ENCODE data around the gene RERE.

RERE gene

DNA sequence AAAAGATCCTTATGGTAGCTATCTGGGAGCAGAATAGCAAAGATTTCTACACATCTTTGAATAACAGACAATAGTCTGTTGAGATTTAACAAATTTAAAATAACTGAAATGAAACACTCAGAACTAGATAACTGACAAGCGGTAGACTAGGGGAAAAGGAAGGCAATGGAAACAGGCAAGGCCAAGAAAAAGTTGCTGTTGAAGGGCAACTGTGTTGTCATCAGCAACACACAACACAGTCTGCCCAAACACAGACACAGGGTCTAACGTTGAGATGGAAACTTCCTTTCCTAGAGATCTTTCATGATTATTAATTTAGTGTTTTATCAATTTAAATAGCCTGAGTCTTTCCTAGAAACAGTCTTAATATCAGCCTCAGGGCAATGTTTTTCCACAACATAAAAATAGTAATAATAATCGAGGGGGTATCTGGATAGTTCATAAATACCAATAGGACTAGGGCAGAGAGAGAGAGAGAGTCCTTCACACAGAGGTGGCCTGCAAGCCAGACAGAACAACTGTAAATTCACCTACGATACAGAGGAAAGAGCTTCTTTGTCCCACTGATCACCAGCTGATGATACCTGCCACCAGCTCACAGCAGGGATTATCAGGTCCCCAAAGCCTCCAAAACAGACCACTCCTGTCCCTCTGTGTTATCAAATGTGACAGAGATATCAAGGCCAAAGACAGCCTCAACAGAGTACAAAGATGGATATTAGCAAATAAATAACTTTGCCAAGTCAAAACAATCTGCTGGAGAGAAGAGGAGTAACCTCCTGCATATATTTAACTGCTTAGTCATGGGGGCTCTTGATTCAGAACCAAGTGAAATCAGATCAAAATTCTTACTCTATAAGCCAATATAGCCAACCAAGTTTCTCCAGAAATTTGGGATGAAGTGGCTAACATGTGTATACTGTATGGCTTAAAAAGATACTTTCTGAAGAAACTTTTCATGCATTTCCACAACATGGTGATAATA, 254.3 kb downstream of the RERE start:
- in situ Hi-C loops (cut with MboI; ENCODE audit: low sequenced_read_pairs): loop anchor here (10.0 to 25.0 kb wide), 3 partner anchors 174 to 424 kb away; no protein-coding TSS in a partner anchor

GRCh38 chr1:8562222-8562621, 255.2 kb downstream of the RERE start:
- in situ Hi-C loops (cut with MboI; ENCODE audit: low sequenced_read_pairs): loop anchor here (10.0 to 25.0 kb wide), 3 partner anchors 175 to 425 kb away; no protein-coding TSS in a partner anchor

DNA sequence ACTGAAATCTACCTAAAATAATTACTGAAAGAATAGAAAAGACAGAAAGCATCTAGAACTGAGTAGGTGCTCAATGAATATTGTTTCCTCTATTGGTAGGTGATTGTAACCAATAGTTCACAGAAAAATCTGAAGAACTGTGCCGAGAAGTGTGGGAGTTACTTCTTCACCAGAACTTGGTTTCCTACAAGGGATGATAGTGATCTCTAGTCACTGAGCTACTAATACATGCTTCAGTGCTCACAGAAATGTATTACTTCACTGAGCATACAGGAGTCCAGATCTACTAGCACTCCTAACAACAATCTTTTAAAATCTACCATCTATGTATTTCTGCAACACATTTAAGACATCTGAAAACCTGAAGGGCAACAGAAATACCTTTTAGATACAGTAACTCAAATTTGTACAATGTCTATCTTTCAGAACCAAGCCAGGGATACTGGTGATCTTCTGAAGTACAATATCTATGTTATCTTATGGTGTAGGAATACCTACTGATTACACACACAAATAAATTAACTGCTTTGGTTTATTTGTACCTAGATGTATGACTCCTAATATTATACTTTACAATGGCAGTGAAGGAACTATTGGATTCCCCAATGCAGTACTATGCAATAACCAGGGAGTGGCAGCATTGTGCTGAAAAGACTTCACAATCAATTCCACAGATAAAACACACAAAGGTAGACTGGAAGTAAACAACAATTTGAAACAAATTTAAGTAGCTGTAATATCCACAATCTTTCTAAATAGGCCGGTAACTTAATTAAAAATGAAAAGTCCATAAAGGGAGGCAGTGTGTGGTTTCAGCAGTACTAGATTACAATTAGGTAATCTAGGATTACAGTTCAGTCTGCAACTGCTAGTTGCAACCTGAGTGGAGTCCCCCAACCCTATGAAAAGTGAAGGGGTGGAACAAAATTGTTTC, 256.6 kb downstream of the RERE start:
- in situ Hi-C loops (cut with MboI; ENCODE audit: low sequenced_read_pairs): loop anchor here (10.0 to 25.0 kb wide), 3 partner anchors 176 to 426 kb away; no protein-coding TSS in a partner anchor

DNA sequence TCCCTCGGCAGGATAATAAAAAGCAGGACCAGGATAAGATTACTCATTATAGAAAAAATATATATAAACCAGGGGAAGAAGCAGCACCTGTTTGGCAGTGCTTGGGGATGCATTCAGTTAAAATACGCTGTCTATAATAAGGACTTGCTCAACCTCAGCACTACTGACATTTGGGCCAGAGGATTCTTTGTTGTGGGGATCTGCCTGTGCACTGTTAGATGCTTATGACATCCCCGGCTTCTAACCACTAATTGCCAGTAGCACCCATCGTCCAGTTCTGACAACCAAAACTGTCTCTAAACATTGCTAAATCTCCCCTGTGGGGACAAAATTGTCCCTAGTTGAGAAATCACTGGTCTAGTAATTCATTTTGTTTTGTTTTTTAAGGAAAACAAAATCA, 257.4 kb downstream of the RERE start:
- in situ Hi-C loops (cut with MboI; ENCODE audit: low sequenced_read_pairs): loop anchor here (10.0 to 25.0 kb wide), 3 partner anchors 177 to 427 kb away; no protein-coding TSS in a partner anchor

DNA sequence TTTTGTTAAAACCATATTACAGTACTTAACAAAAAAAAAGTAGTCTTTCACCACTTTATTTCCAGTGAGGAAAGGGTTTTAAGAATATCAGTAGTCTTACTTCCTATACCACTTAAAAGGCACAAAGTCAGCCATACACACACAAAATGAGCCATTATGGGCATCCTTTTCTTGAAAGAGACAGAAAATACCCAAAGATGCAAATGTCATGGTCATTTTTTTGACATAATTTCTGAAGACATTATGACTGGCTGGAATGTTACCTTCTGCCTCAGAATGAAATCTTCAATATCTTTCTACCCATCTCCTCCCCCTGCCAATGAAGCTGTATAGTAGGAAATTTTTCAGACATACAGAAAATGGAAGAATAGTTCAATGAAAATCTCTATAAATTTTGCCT, 261.9 kb downstream of the RERE start:
- in situ Hi-C loops (cut with MboI; ENCODE audit: low sequenced_read_pairs): loop anchor here (25.0 kb wide), 2 partner anchors 182 to 432 kb away; no protein-coding TSS in a partner anchor

DNA sequence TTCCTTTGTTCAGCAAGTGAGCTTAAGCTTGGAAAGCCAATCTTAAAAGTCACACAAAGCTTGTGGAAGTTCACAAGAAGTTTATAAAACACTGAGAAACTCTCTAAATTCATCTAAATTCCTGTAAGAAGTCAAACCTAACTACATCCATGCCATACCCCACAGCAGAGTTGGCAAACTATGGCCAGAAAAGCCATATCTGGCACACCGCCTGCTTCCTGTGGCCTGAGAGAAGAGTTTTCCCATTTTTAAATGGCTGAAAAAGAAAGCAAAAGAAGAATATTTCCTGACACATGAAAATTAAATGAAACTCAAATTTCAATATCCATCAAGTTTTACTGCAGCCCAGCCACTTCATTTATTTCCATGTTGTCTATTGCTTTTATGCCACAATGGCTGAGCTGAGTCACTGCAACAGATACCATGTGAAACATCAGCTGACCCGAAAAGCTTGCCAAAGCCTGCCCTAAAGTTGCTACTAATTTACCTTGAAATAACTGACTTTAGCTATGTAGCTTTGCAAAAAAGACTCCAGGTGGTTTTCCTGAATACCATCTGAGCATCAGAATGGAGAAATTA, 262.4 kb downstream of the RERE start:
- in situ Hi-C loops (cut with MboI; ENCODE audit: low sequenced_read_pairs): loop anchor here (25.0 kb wide), 2 partner anchors 182 to 432 kb away; no protein-coding TSS in a partner anchor

GRCh38 chr1:8552820-8553397, 264.5 kb downstream of the RERE start:
- in situ Hi-C loops (cut with MboI; ENCODE audit: low sequenced_read_pairs): loop anchor here (25.0 kb wide), 2 partner anchors 184 to 434 kb away; no protein-coding TSS in a partner anchor

- in situ Hi-C loops (cut with MboI; ENCODE audit: low sequenced_read_pairs): loop anchor here (25.0 kb wide), 2 partner anchors 185 to 435 kb away; no protein-coding TSS in a partner anchor
Observed at GRCh38 chr1:8551613-8552489, 265.6 kb downstream of the RERE start.

DNA sequence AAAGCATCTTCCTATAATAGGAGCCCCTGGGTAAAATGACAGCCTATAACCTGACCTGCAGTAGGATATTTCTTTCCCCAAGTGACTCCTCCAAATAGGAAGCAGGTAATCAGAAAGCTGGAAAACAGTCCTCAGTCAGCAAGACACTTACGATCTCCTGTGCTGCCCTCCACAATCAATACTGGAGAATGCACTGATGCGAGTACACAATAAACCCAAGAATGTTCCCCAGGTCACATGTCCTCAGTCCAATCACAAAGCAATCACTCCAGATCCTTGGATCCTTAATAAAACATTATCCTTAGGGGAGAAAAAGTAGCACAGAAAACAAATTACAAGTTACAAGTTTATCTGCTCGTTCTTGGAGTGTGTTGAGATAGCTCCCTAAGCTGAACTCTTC, 266.4 kb downstream of the RERE start:
- in situ Hi-C loops (cut with MboI; ENCODE audit: low sequenced_read_pairs): loop anchor here (25.0 kb wide), 2 partner anchors 186 to 436 kb away; no protein-coding TSS in a partner anchor

- in situ Hi-C loops (cut with MboI; ENCODE audit: low sequenced_read_pairs): no loop called here
Observed at GRCh38 chr1:8547791-8548190, 269.6 kb downstream of the RERE start.

- in situ Hi-C loops (cut with MboI; ENCODE audit: low sequenced_read_pairs): no loop called here
Observed at GRCh38 chr1:8545078-8545477, 272.4 kb downstream of the RERE start.

DNA sequence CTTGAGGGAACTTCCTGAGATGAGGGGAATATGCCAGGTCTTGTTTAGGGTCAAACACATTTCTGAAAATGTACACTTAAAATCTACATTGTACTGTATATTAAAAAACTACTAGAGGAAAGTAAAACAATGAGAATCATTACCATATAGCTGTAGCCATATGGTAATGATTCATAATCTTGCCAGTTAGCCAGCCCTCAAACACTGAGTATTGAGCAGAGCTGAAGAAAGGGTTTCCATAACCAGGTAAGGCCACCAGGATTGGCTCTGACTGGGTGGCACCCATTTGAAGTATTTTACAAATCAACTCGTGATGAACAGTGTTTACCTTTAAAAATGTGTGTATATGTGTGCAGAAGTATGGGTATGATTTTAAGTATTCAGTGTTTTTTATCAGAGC, 272.8 kb downstream of the RERE start:
- in situ Hi-C loops (cut with MboI; ENCODE audit: low sequenced_read_pairs): no loop called here

GRCh38 chr1:8543965-8544364, 273.5 kb downstream of the RERE start:
- in situ Hi-C loops (cut with MboI; ENCODE audit: low sequenced_read_pairs): no loop called here

GRCh38 chr1:8541961-8542521, 275.4 kb downstream of the RERE start:
- in situ Hi-C loops (cut with MboI; ENCODE audit: low sequenced_read_pairs): no loop called here

DNA sequence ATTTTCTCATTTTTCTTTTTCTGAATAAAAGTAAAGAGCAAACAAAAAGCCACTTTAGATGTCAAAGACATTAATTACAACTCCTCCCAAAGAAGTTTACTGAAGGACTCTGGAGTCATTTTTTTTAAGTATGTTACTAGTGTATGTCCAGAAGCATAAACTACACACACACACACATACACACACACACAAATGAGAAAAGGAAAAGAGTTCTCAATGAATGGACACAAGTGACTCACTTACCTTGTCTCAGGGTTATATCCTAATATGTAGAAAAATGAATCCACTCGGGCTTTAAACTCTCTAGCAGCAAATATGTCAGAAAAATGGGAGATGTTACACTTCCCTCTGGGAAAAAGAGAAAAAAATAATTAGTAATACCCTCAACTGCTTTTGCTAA, 276.5 kb downstream of the RERE start:
- in situ Hi-C loops (cut with MboI; ENCODE audit: low sequenced_read_pairs): no loop called here

GRCh38 chr1:8540261-8540941, 277.0 kb downstream of the RERE start:
- in situ Hi-C loops (cut with MboI; ENCODE audit: low sequenced_read_pairs): no loop called here

GRCh38 chr1:8539683-8540082, 277.8 kb downstream of the RERE start:
- in situ Hi-C loops (cut with MboI; ENCODE audit: low sequenced_read_pairs): no loop called here

DNA sequence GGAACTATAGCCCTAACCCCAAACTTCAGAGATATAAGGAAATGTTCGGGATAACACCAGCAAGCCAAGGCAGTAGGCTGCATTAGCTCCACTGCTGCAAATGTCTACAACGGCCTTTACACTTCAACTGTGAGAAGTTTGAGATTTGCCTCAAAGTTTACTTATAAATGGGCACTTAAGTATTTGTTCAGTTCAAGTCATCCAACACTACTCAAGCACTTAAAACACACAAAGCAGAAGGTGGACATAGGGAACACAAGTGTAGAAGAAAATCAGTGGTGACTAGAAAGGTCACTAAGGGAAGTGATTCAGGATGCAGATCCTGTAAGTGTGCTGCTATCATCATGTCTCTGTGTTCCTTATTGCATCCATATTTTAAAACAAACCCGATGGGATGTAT, 278.9 kb downstream of the RERE start:
- in situ Hi-C loops (cut with MboI; ENCODE audit: low sequenced_read_pairs): no loop called here
